Keratinocyte (primary cell): ENCODE data around the gene CENPO.

Source experiments
- CTCF ChIP-seq, 3 experiments: IDR thresholded peaks in 1 of 3; conservative IDR thresholded peaks in 1 of 3; optimal IDR thresholded peaks in 1 of 3; 2 replicates in 2 of 3; 3 replicates in 1 of 3; pipeline versions ENCODE3 to v1.5.1; 2011; ENCODE audit warnings: low read length in 3 of 3, mild to moderate bottlenecking in 3 of 3, moderate library complexity in 2 of 3, control low read depth in 1 of 3, inconsistent platforms in 1 of 3; ENCODE audit not compliant: insufficient read depth in 2 of 3; ENCODE audit errors: extremely low read depth in 1 of 3
- EZH2 ChIP-seq: IDR thresholded peaks from one replicate; pipeline ENCODE4 v1.6.1; 2012; ENCODE audit warnings: inconsistent platforms, mild to moderate bottlenecking, low read length, moderate library complexity

- no peak for TF ChIP-seq CTCF (optimal IDR thresholded peaks at IDR 0.05 in 1 of 3, IDR thresholded peaks at IDR 0.05 in 1 of 3, conservative IDR thresholded peaks at IDR 0.05 in 1 of 3; ENCODE audit: extremely low read depth in 1 of 3, insufficient read depth in 2 of 3, low read length in 3 of 3)
- no peak for TF ChIP-seq EZH2
Measured at GRCh38 chr2:24855022-24855622, 61.9 kb downstream of the CENPO start.
